GM10248 (cell line): Measurements from ENCODE around the gene EPHA2.
A peak's percentile ranks its signal among the peaks of the same experiment; 100 is the strongest.

Experiments
- CTCF ChIA-PET: fragments of 300-600 bp; sonication (Branson Sonifier 250); formaldehyde crosslinking; extraction: SDS; loops from one replicate; lab custom pipeline; 2021; ENCODE audit warnings: antibody characterized with exemption; lab: Yijun Ruan, JAX
- POLR2A ChIA-PET: fragments of 350-650 bp; sonication (Branson Sonifier 250); formaldehyde crosslinking; extraction: SDS; loops from one replicate; lab custom pipeline; 2020; ENCODE audit warnings: antibody characterized with exemption; lab: Yijun Ruan, JAX
- DNase-seq: peaks from one replicate; pipeline ENCODE4 v3.0.0; 2012; ENCODE audit errors: extremely low spot score
- TF ChIP-seq, protein P1 (sequence below): IDR thresholded peaks from 2 replicates; pipeline ENCODE4 v1.5.1; 2012; ENCODE audit warnings: mild to moderate bottlenecking, low read depth; ENCODE audit errors: extremely low read depth, missing control alignments, control extremely low read depth

The EPHA2 gene

DNA sequence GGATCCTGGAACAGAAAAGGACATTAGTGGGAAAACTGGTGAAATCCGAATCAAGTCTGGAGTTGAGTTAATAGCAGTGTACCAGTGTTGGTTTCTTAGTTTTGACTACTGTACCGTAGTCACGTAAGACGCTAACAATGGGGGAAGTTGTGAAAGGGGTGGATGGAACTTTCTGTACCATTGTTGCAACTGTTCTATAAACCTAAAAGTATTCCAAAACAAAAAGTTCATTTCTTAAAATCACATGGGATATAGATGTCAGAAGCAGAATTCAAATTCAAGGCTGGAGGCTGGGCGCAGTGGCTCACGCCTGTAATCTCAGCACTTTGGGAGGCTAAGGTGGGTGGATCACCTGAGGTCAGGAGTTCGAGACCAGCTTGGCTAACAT, 39.6 kb upstream of the EPHA2 start:
- ChIA-PET CTCF (interaction anchor here (17.0 kb wide), 1 partner anchor 115 kb away, joined by 328 read pairs; no protein-coding TSS in a partner anchor), POLR2A (no interaction called here)
- DNase-seq, result no peak
- TF ChIP-seq, protein P1, sequence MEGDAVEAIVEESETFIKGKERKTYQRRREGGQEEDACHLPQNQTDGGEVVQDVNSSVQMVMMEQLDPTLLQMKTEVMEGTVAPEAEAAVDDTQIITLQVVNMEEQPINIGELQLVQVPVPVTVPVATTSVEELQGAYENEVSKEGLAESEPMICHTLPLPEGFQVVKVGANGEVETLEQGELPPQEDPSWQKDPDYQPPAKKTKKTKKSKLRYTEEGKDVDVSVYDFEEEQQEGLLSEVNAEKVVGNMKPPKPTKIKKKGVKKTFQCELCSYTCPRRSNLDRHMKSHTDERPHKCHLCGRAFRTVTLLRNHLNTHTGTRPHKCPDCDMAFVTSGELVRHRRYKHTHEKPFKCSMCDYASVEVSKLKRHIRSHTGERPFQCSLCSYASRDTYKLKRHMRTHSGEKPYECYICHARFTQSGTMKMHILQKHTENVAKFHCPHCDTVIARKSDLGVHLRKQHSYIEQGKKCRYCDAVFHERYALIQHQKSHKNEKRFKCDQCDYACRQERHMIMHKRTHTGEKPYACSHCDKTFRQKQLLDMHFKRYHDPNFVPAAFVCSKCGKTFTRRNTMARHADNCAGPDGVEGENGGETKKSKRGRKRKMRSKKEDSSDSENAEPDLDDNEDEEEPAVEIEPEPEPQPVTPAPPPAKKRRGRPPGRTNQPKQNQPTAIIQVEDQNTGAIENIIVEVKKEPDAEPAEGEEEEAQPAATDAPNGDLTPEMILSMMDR, result no peak

DNA sequence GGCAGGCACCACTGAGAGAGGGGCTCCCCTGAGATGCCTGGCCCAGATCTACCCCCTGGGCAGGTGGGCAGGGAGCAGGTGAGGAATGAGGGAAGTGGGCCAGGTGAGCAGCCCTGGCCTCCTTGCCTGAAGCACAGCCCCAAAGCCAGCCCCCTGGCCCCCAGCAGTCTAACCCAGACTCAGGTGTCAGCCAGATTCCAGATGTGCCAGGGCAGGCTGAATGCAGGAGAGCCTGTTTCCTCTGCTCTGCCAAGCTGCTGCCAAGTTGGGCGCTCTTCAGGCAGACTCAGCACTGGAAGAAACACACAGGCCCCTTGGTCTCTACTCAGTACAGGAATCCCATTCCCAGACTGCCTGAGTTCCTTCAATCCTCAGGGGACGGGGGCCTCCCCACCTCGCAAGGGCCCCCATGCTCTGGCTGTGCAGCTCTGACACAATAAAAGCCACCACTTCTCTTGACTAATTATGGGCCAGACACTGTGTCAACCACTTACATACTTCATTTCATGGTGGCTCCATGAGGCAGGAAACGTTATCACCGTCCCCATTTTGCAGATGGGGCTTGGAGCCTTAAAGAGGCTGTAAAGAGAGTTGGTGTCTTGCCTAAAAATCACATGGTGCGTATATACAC, 36.2 kb upstream of the EPHA2 start:
- POLR2A ChIA-PET, result no interaction called here
- no peak for DNase-seq
- CTCF ChIA-PET, result interaction anchor here (17.0 kb wide), 1 partner anchor 111 kb away, joined by 328 read pairs; no protein-coding TSS in a partner anchor
- TF ChIP-seq, protein P1, result no peak

DNA sequence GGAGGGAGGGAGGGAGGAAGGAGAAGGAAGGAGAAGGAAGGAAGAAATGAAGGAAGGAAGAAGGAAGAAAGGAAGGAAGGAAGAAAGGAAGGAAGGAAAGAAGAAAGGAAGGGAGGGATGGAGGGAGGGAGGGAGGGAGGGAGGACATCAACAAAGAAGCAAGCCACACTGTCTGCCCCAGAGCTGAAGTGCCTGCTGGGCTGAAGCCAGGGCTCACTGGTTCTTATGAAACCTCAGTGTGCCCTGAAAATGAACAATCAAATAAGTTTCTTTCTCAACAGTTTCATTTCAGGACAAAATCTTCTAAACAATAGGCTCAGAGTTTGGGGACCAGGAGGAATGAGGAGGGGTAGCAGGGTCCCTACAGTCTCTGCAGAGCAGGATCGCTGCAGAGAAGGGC, 35.4 kb upstream of the EPHA2 start:
- TF ChIP-seq, protein P1, result no peak
- DNase-seq, result no peak
- POLR2A ChIA-PET, result no interaction called here
- CTCF ChIA-PET, result interaction anchor here (17.0 kb wide), 1 partner anchor 110 kb away, joined by 328 read pairs; no protein-coding TSS in a partner anchor

DNA sequence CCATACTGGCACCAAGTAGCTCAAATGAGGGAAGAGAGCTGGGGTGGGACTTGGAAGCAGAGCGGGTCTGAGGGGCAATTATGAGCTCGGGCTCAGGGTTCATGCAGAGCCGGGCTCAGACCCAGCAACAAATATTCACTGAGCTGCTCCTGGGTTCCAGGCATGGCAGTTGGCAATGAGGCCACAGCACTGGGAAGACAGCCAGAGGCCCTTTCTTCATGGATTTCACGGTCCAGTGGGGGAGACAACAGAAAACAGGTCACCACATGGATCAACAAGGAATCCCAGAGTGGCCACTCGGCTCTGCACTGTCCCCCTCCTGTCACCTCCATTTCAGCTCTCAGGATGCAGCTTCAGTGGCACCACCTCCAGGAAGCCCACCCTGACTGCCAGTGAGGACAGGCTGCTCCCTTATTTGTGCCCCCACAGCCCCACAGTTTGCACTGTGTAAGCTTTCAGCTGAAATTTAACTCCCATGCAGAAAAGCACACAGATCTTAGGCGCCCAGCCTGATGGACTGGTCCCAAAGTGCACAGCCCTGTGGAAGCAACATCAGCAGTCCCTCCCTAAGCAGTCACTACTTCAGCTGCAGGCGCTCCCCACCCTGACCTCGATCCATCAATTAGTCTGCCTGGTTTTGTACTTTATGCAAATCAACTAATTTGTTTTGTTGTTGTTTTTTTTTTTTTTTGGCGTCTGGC, 34.2 kb upstream of the EPHA2 start:
- ChIA-PET POLR2A (no interaction called here), CTCF (interaction anchor here (0.8 to 17.0 kb wide), 8 partner anchors 12 to 183 kb away, joined by 3 to 328 read pairs (median 8); partner anchors contain the start of gene FAM131C)
- no peak for DNase-seq
- TF ChIP-seq, protein P1, result no peak

DNA sequence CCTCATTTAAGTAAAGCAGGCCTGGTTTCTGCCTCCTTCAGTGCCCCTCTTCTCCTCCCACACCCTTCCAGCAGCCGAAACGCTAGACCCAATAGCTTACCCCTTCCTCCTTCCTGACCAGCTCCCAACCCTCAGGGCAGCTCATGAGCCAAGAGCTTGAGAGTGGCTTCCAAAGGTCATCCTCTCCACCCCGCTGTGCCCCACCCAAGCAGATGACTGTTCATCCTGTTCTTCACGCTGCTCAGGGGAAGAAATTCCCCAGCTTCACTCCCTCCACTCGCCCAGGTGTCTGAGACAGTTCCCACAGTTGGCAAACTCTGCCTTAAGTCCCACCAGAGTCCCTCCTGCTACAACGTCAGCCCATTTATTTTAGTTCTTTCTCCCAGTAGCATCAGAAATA, 33.1 kb upstream of the EPHA2 start:
- TF ChIP-seq, protein P1, result no peak
- DNase-seq, result no peak
- ChIA-PET POLR2A (no interaction called here), CTCF (interaction anchor here (0.9 to 17.0 kb wide), 18 partner anchors 9 to 492 kb away, joined by 3 to 328 read pairs (median 4); partner anchors contain the start of gene FAM131C)

DNA sequence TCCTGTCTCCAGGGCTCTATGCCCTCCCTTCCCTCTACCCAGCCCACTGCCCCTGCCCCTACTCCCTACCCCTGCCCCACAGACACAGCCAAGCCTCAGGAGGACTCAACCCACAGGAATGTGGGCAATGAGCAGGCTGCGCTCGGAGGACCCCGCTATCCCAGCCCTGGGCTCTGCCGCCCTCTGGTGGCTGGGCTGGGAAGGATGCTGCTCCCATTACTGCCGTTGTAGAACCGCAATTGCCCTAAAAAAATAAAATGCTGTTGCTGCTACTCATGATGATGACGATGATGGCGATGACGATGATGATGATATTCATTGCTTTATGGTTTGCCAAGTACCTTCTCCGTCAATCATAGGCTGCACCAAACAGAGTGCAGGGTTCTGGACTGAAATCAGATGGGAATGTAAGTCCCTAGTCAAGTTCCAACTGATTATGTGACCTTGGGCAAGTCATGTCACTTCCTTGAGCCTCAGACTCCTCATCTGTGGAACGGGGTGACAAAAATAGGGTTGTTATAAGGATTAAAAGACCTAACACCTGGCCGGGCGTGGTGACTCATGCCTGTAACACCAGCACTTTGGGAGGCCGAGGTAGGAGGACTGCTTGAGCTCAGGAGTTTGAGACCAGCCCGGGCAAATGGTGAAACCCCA, 32.0 kb upstream of the EPHA2 start:
- ChIA-PET CTCF (interaction anchor here (0.6 to 17.0 kb wide), 25 partner anchors 11 to 491 kb away, joined by 3 to 328 read pairs (median 3); partner anchors contain the start of genes CPLANE2 and FAM131C), POLR2A (no interaction called here)

More for the DNA sequence above, 32.0 kb upstream of the EPHA2 start:
- DNase-seq, result peak; percentile 86
- TF ChIP-seq, protein P1, result peak; percentile 99
